GM21529 (cell line): ENCODE measurements around the gene SHE.

Experiments used
- ATAC-seq: cut with Tn5 transposase; IDR thresholded peaks from one replicate; pipeline ENCODE4 v1.9.1; 2021; ENCODE audit not compliant: unreplicated experiment

SHE gene

DNA sequence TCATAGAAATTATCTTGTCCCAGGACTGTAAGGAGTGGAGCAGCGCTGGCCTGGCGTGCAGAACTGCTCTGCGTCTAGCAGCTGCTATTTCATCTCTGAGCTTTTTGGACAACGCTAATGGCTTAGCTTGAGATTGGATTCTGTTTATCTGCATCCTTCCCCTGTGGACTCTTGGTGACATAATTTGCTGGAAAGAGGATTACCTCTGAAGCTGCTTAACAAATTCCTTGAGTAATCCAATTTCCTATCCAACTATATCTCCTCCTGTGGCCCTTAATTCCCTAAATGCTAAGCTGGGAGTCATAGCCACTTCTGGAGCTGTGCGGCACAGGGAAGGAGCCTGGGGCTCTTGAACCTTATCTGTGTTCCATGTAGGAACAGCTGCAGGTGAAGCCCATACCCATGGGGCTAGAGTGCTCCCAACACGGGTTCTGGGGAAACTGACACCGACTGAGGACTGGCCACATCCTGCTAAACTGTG lies 53.8 kb downstream of the SHE start:
- ATAC-seq, result no peak

DNA sequence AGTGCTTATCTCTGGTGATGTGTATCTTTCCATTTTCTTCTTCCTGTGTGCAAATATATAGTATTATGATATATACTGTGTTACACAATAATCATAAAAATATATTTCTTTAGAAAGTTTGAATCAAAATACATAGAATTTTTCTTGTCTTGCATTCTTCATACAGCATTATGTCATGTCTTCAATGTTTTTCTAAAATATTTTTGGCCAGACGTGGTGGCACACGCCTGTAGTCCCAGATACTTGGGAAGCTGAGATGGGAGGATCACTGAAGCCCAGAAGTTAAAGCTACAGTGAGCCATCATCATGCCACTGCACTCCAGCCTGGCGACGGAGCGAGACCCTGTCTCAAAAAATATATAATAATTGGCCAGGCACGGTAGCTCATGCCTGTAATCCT lies 55.4 kb downstream of the SHE start:
- ATAC-seq, result no peak

DNA sequence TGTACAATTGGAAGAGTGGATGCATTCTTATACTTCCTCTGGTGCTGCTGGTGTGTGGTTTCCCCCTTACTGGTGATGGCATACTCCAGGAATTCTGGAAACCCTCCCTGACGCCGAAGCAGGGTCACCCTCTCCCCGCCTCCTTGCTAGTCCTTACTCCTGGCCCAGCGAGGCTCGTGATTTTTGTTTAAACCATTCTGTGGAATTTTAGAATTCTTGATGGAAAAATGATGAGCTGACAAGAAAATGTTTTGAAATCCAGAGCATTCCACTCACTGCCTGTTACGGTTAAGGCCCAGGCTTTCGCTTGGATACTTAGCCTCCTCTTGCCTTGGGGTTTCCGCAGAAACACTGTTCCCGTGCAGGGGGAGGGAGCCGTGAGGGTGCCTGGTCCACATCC lies 55.9 kb downstream of the SHE start:
- ATAC-seq, result no peak

DNA sequence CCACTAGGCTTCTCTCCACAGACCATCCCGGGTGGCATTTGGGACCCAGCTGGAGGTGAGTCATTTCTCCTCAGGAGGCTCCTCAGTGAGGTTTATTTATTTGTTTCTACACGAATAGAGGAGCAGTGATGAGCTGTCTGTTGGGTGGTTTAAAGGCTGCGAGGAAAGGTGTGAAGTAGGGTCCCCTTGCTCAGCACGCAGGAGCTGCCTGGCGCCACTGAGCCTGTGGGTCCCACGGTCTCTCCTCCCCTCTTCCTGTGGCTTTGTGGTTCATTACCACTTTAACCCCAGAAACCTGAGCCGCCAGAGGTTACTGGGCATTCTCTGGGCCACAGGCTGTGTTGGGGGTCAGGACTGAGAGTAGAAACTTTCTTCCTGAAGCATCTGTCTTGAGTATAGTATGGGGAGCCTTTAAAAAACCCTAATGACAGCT lies 57.2 kb downstream of the SHE start:
- peak; percentile 66 for ATAC-seq

DNA sequence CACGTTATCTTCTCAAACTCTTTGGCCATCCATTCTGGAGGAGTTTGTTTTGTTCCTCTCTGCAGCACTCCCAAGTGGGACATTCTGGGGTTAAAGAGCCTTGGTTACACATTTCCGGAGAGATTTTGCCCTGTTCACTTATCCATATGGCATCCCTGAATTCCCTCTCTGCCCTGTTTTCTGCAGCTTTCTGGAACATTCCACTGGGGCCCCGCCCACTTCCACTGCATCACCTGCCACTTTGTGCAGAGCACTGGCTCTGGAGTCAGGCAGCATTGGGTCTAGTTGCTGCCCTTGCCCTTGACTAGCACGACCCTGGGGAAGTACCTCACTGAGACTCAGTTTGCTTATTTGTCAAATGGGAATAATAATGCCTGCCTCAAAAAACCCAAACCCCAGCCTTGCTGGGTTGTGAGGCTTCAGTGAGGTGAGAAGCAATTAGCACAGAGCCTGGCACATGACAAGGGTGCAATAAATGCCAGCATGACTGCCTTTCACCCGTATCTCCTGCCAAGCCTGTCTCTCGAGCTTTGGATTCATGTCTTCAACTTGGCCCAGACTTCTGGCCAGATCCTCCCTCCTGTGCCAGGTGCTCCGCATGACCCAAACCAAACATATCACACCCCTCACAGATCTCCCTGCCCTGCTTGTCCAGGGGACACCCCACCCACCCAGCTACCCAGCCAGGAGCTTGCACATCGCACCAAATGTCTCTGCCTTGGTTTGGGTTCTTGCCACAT lies 58.8 kb downstream of the SHE start:
- ATAC-seq, result no peak

GRCh38 chr1:154442006-154442740 lies 60.0 kb downstream of the SHE start:
- no peak for ATAC-seq

DNA sequence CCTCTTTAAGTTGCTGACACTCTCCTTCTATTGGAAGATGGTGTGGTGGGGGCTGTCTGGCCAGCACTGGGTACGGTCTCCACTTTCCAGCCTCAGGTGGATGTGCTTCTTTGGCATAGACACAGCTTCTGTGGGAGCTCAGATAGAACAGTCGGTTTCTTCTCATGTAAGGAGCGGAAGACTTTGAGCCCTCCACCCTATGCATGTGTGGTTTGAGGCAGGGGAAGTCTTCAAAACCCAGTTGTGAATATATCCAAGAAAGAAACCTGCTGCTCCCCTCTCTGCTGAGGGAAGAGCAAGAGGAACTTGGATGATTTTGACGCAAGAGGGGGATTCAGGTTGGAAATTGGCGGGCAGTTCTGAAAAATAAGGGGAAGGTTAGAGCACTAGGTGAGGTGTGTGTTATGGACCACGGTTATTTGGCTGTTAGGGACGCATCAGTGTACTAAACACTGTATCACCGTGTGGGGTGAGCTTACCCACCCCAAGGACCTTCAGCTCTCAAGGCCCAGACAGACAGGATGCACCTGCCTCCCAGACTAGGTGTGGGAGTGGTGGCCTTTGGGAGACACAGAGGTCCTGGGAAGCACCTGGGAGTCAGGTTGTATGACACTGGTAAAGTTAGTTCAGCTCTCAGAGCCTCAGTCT lies 60.8 kb downstream of the SHE start:
- ATAC-seq, result no peak

- peak; percentile 6 for ATAC-seq
Observed at GRCh38 chr1:154440036-154440804, 62.0 kb downstream of the SHE start.

DNA sequence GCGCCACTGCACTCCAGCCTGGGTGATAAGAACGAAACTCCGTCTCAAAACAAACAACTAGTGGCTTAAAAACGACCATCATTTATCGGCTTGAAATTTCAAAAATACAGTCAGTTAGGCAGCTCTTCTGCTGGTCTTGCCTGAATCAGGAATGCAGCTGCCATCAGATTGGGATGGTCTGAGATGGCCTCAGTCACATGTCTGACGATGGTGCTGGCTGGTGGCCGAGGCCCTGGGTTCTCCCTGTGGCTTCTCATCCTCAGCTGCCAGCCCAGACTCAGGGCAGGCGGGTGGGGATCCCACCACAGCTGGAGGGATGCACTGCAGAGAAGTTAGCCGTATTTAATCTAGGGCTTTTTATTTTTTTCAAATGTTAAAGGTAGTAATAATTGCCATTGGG lies 65.8 kb downstream of the SHE start:
- no peak for ATAC-seq

DNA sequence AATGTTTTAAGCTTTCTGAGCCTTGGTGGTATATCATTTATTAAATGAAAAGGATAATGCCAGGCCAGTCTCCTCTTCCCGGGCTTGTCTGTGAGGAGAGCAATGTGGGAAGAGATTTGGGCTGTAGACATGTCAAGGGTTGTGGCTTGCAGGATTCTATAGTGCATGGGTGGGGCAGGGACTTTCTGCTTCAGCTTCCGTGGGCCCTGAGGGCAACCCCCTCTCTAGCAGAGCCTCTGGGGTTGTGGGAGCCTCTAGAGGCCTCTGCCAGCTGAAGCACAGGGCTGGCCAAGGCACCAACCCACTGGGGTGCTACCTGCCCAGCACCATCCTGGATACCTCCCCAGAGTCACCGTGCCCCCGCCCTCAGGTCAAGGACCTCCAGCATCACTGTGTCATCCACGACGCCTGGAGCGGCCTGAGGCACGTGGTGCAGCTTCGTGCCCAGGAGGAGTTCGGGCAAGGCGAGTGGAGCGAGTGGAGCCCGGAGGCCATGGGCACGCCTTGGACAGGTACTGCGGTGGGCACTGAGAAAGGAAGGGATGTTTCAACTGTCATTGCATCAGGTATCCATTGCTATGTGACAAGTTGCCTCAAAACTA lies 66.5 kb downstream of the SHE start:
- no peak for ATAC-seq

GRCh38 chr1:154434346-154435085 lies 67.7 kb downstream of the SHE start:
- no peak for ATAC-seq

- no peak for ATAC-seq
Observed at GRCh38 chr1:154433161-154433764, 68.9 kb downstream of the SHE start.

GRCh38 chr1:154431586-154432373 lies 70.4 kb downstream of the SHE start:
- no peak for ATAC-seq

- no peak for ATAC-seq
Observed at GRCh38 chr1:154430903-154431302, 71.3 kb downstream of the SHE start.

GRCh38 chr1:154429841-154430611 lies 72.2 kb downstream of the SHE start:
- ATAC-seq, result no peak
